SK-N-MC (cell line): ENCODE data around the gene ANXA2R.

Experiments
- EZH2 ChIP-seq: fragments of 200-600 bp; sonication (generic); IDR thresholded peaks from one replicate; pipeline ENCODE4 v1.6.1; 2017; ENCODE audit warnings: antibody characterized with exemption
- FOXP2 ChIP-seq: optimal IDR thresholded peaks from 2 replicates; pipeline ENCODE3; 2011; ENCODE audit warnings: mild to moderate bottlenecking, moderate library complexity; ENCODE audit not compliant: insufficient read depth; ENCODE audit errors: extremely low read length, control extremely low read depth

GRCh38 chr5:43014522-43014921, 25.6 kb downstream of the ANXA2R start:
- no peak for TF ChIP-seq EZH2
- no peak for TF ChIP-seq FOXP2
